HEK293 (cell line): Measurements from ENCODE around the gene ZNF532.

Experiments used
- CTCF ChIA-PET: fragments of 350-600 bp; formaldehyde crosslinking; extraction: SDS; loops from one replicate; lab custom pipeline; 2021; ENCODE audit warnings: antibody characterized with exemption; lab: Yijun Ruan, JAX
- POLR2A ChIA-PET: fragments of 300-600 bp; formaldehyde crosslinking; extraction: SDS; loops from one replicate; lab custom pipeline; 2020; ENCODE audit warnings: antibody characterized with exemption, inconsistent platforms; lab: Yijun Ruan, JAX
- H3K27ac ChIP-seq: fragments of 200-500 bp; sonication (Bioruptor generic); 2 replicates; pipeline ENCODE4 v1.5.1; 2014; ENCODE audit warnings: low read depth, low read length, control low read depth, inconsistent platforms; ENCODE audit errors: extremely low read depth
- H3K36me3 ChIP-seq, 2 experiments: fragments of 200-500 bp in 1 of 2; sonication (Bioruptor generic) in 1 of 2; 1 replicate in 1 of 2; 2 replicates in 1 of 2; pipeline ENCODE4 v1.5.1; 2014 to 2017; ENCODE audit warnings: inconsistent platforms in 2 of 2, low read length in 2 of 2; ENCODE audit not compliant: control insufficient read depth in 2 of 2, insufficient read depth in 1 of 2
- H3K4me1 ChIP-seq: fragments of 200-500 bp; sonication (Bioruptor generic); 2 replicates; pipeline ENCODE4 v1.5.1; 2014; ENCODE audit warnings: mild to moderate bottlenecking, low read length, inconsistent platforms; ENCODE audit not compliant: control insufficient read depth, insufficient read depth
- H3K4me3 ChIP-seq: 2 replicates; pipeline ENCODE4 v1.5.1; 2011; ENCODE audit warnings: low read depth, mild to moderate bottlenecking, control low read depth, low read length, moderate library complexity
- H3K9me3 ChIP-seq: fragments of 200-500 bp; sonication (Bioruptor generic); 2 replicates; pipeline ENCODE4 v1.5.1; 2014; ENCODE audit warnings: low read depth, low read length, inconsistent platforms; ENCODE audit not compliant: control insufficient read depth, insufficient read depth
- GLIS1 ChIP-seq: fragments of 450-650 bp; formaldehyde crosslinking; IDR thresholded peaks from 2 replicates; pipeline ENCODE4 v1.5.1; 2016; ENCODE audit warnings: missing biosample characterization, missing genetic modification characterization
- INSM2 ChIP-seq: fragments of 450-650 bp; formaldehyde crosslinking; IDR thresholded peaks from 2 replicates; pipeline ENCODE4 v1.5.1; 2016; ENCODE audit warnings: missing biosample characterization, missing genetic modification characterization
- KLF8 ChIP-seq: fragments of 450-650 bp; formaldehyde crosslinking; IDR thresholded peaks from 2 replicates; pipeline ENCODE4 v1.5.1; 2016; ENCODE audit warnings: missing biosample characterization, missing genetic modification characterization
- OSR2 ChIP-seq: fragments of 450-650 bp; formaldehyde crosslinking; IDR thresholded peaks from 2 replicates; pipeline ENCODE4 v1.5.1; 2016; ENCODE audit warnings: missing biosample characterization, missing genetic modification characterization
- PATZ1 ChIP-seq: fragments of 450-650 bp; formaldehyde crosslinking; IDR thresholded peaks from 2 replicates; pipeline ENCODE4 v1.5.1; 2016; ENCODE audit warnings: missing biosample characterization, missing genetic modification characterization
- PRDM4 ChIP-seq: fragments of 450-650 bp; formaldehyde crosslinking; IDR thresholded peaks from 2 replicates; pipeline ENCODE4 v1.5.1; 2017; ENCODE audit warnings: missing biosample characterization, missing genetic modification characterization
- YY2 ChIP-seq: fragments of 450-650 bp; formaldehyde crosslinking; IDR thresholded peaks from 2 replicates; pipeline ENCODE4 v1.5.1; 2016; ENCODE audit warnings: missing biosample characterization, missing genetic modification characterization
- ZBTB8A ChIP-seq: fragments of 450-650 bp; formaldehyde crosslinking; IDR thresholded peaks from 2 replicates; pipeline ENCODE4 v1.5.1; 2016; ENCODE audit warnings: missing biosample characterization, missing genetic modification characterization
- ZNF157 ChIP-seq: fragments of 450-650 bp; formaldehyde crosslinking; IDR thresholded peaks from 2 replicates; pipeline ENCODE4 v1.5.1; 2016; ENCODE audit warnings: missing biosample characterization, missing genetic modification characterization
- ZNF202 ChIP-seq: fragments of 450-650 bp; formaldehyde crosslinking; IDR thresholded peaks from 2 replicates; pipeline ENCODE4 v1.5.1; 2016; ENCODE audit warnings: missing biosample characterization, missing genetic modification characterization, borderline replicate concordance
- ZNF23 ChIP-seq: fragments of 450-650 bp; formaldehyde crosslinking; IDR thresholded peaks from 2 replicates; pipeline ENCODE4 v1.5.1; 2016; ENCODE audit warnings: missing biosample characterization, missing genetic modification characterization, borderline replicate concordance
- ZNF366 ChIP-seq: fragments of 450-650 bp; formaldehyde crosslinking; conservative IDR thresholded peaks from 2 replicates; pipeline ENCODE4 v1.5.1; 2016; ENCODE audit warnings: missing biosample characterization, missing genetic modification characterization
- ZNF37A ChIP-seq: fragments of 450-650 bp; IDR thresholded peaks from 2 replicates; pipeline ENCODE4 v1.5.1; 2018; ENCODE audit warnings: missing biosample characterization, missing genetic modification characterization
- ZNF394 ChIP-seq: fragments of 450-650 bp; formaldehyde crosslinking; IDR thresholded peaks from 2 replicates; pipeline ENCODE4 v1.5.1; 2016; ENCODE audit warnings: missing biosample characterization, missing genetic modification characterization, mild to moderate bottlenecking, moderate library complexity, borderline replicate concordance
- ZNF510 ChIP-seq: fragments of 450-650 bp; formaldehyde crosslinking; IDR thresholded peaks from 2 replicates; pipeline ENCODE4 v1.5.1; 2018; ENCODE audit warnings: mild to moderate bottlenecking, missing genetic modification characterization, missing biosample characterization; ENCODE audit not compliant: insufficient replicate concordance
- ZNF580 ChIP-seq: fragments of 450-650 bp; formaldehyde crosslinking; IDR thresholded peaks from 2 replicates; pipeline ENCODE4 v1.5.1; 2016; ENCODE audit warnings: missing biosample characterization, missing genetic modification characterization
- ZNF707 ChIP-seq: fragments of 450-650 bp; formaldehyde crosslinking; IDR thresholded peaks from 2 replicates; pipeline ENCODE4 v1.5.1; 2016; ENCODE audit warnings: missing biosample characterization, missing genetic modification characterization
- ZNF747 ChIP-seq: fragments of 450-650 bp; formaldehyde crosslinking; IDR thresholded peaks from 2 replicates; pipeline ENCODE4 v1.5.1; 2016; ENCODE audit warnings: missing biosample characterization, missing genetic modification characterization
- ZNF768 ChIP-seq: fragments of 450-650 bp; formaldehyde crosslinking; IDR thresholded peaks from 2 replicates; pipeline ENCODE4 v1.5.1; 2018; ENCODE audit warnings: missing biosample characterization, mild to moderate bottlenecking, missing genetic modification characterization
- ZNF777 ChIP-seq: fragments of 450-650 bp; formaldehyde crosslinking; IDR thresholded peaks from 2 replicates; pipeline ENCODE4 v1.5.1; 2017; ENCODE audit warnings: missing biosample characterization, missing genetic modification characterization, borderline replicate concordance
- ZNF830 ChIP-seq: fragments of 450-650 bp; IDR thresholded peaks from 2 replicates; pipeline ENCODE4 v1.5.0; 2018; ENCODE audit warnings: missing biosample characterization, missing genetic modification characterization, low read depth, mild to moderate bottlenecking, moderate library complexity
- ZNF843 ChIP-seq: fragments of 450-650 bp; formaldehyde crosslinking; IDR thresholded peaks from 2 replicates; pipeline ENCODE4 v1.5.1; 2016; ENCODE audit warnings: missing biosample characterization, missing genetic modification characterization
- ZSCAN18 ChIP-seq: fragments of 450-650 bp; formaldehyde crosslinking; IDR thresholded peaks from 2 replicates; pipeline ENCODE4 v1.5.1; 2016; ENCODE audit warnings: missing biosample characterization, missing genetic modification characterization
- ZSCAN5A ChIP-seq: fragments of 450-650 bp; formaldehyde crosslinking; IDR thresholded peaks from 2 replicates; pipeline ENCODE4 v1.5.1; 2016; ENCODE audit warnings: missing biosample characterization, missing genetic modification characterization

Gene ZNF532

GRCh38 chr18:58952858-58953257, 88.2 kb downstream of the ZNF532 start:
- Histone ChIP-seq H3K4me3 (no peak overlapping the region), H3K4me1 (peaks cover 5% of the 10 kb centered on the region), H3K9me3 (no peaks in the 10 kb centered on the region), H3K27ac (no peak overlapping the region), H3K36me3 (no peaks in the 10 kb centered on the region; a peak in 1 of 3 replicates)
- TF ChIP-seq ZNF23 = no peak
- no peak for TF ChIP-seq ZNF37A (tag by site-specific recombination)
- TF ChIP-seq ZNF707 (tag by site-specific recombination) = no peak
- no peak for TF ChIP-seq YY2 (tag by site-specific recombination)
- ChIA-PET CTCF (interaction anchor here (0.6 to 1.1 kb wide), 3 partner anchors 13 to 449 kb away, joined by 3 to 4 read pairs (median 3); no protein-coding TSS in a partner anchor), POLR2A (no interaction called here)

- no peak overlapping the region for H3K4me3 ChIP-seq
- POLR2A ChIA-PET = no interaction called here
- CTCF ChIA-PET = no interaction called here
- TF ChIP-seq ZNF366 (tag by site-specific recombination) = no peak
- no peak for TF ChIP-seq PATZ1 (tag by site-specific recombination)
- TF ChIP-seq ZNF580 = no peak
- TF ChIP-seq ZNF768 (tag by site-specific recombination) = no peak
- no peak for TF ChIP-seq ZNF830 (tag by site-specific recombination)
- TF ChIP-seq ZNF394 = no peak
- TF ChIP-seq ZNF157 (tag by site-specific recombination) = no peak
- no peak for TF ChIP-seq ZBTB8A
- TF ChIP-seq ZNF510 = no peak
- no peak for TF ChIP-seq ZSCAN18 (tag by site-specific recombination)
- TF ChIP-seq, all 188 proteins: peak for 0
- Histone ChIP-seq H3K36me3 (no peaks in the 10 kb centered on the region; a peak in 1 of 3 replicates), H3K9me3 (no peaks in the 10 kb centered on the region), H3K27ac (no peak overlapping the region), H3K4me1 (peaks cover 8% of the 10 kb centered on the region)
Observed at GRCh38 chr18:58953627-58954026, 89.0 kb downstream of the ZNF532 start.

GRCh38 chr18:58955001-58955400, 90.3 kb downstream of the ZNF532 start:
- H3K4me3 ChIP-seq = no peak overlapping the region
- peaks cover 11% of the 10 kb centered on the region for H3K4me1 ChIP-seq
- ChIA-PET POLR2A (interaction anchor here (0.9 kb wide), 1 partner anchor 159 kb away, joined by 3 read pairs; no protein-coding TSS in a partner anchor), CTCF (interaction anchor here (0.6 kb wide), 1 partner anchor 98 kb away, joined by 3 read pairs; no protein-coding TSS in a partner anchor)
- H3K27ac ChIP-seq = no peak overlapping the region
- no peaks in the 10 kb centered on the region for H3K9me3 ChIP-seq
- no peaks in the 10 kb centered on the region; a peak in 1 of 3 replicates for H3K36me3 ChIP-seq
- TF ChIP-seq INSM2 (no peak), ZNF843 (tag by site-specific recombination) (no peak), ZNF777 (tag by site-specific recombination) (no peak), ZNF202 (tag by site-specific recombination) (no peak), PRDM4 (tag by site-specific recombination) (no peak), ZSCAN5A (tag by site-specific recombination) (no peak), ZNF768 (tag by site-specific recombination) (no peak), ZNF747 (tag by site-specific recombination) (no peak), KLF8 (no peak), OSR2 (tag by site-specific recombination) (no peak), GLIS1 (tag by site-specific recombination) (no peak)
